SK-N-SH treated with all-trans-retinoic acid at 6 μM for 48 hours (cell line): Measurements from ENCODE around the gene BBS1.

Experiments
- ATAC-seq: fragments of 200-7000 bp; cut with Tn5 transposase; 3 replicates; pipeline ENCODE4 v1.9.1; 2020; ENCODE audit warnings: mild to moderate bottlenecking, moderate library complexity
- ARNTL ChIP-seq: fragments of 450-650 bp; formaldehyde crosslinking; IDR thresholded peaks from 2 replicates; pipeline ENCODE4 v1.5.0; 2020; ENCODE audit warnings: low read depth, mild to moderate bottlenecking, moderate library complexity, borderline replicate concordance
- BACH2 ChIP-seq: fragments of 250-450 bp; sonication (Bioruptor Pico); IDR thresholded peaks from 2 replicates; pipeline ENCODE4 v1.9.0; 2021; ENCODE audit warnings: mild to moderate bottlenecking, borderline replicate concordance
- CSDC2 ChIP-seq: fragments of 250-450 bp; sonication (Bioruptor Pico); IDR thresholded peaks from 2 replicates; pipeline ENCODE4 v1.5.0; 2020; ENCODE audit warnings: mild to moderate bottlenecking, moderate library complexity
- ESRRG ChIP-seq: fragments of 250-450 bp; sonication (Bioruptor Pico); IDR thresholded peaks from 2 replicates; pipeline ENCODE4 v1.6.1; 2021; ENCODE audit warnings: mild to moderate bottlenecking
- GLIS3 ChIP-seq: fragments of 250-450 bp; sonication (Bioruptor Pico); IDR thresholded peaks from 2 replicates; pipeline ENCODE4 v1.5.0; 2020; ENCODE audit warnings: mild to moderate bottlenecking, moderate library complexity
- ISL1 ChIP-seq: fragments of 250-450 bp; sonication (Bioruptor Pico); IDR thresholded peaks from 2 replicates; pipeline ENCODE4 v2.1.2; 2022; ENCODE audit warnings: mild to moderate bottlenecking, moderate library complexity
- PPARA ChIP-seq: fragments of 250-450 bp; sonication (Bioruptor Pico); IDR thresholded peaks from 2 replicates; pipeline ENCODE4 v1.5.0; 2020; ENCODE audit warnings: mild to moderate bottlenecking, borderline replicate concordance
- TCF4 ChIP-seq: fragments of 250-450 bp; sonication (Bioruptor Pico); IDR thresholded peaks from 2 replicates; pipeline ENCODE4 v1.8.0; 2021; ENCODE audit warnings: mild to moderate bottlenecking, moderate library complexity, borderline replicate concordance
- TOX ChIP-seq: fragments of 250-450 bp; sonication (Bioruptor Pico); IDR thresholded peaks from 2 replicates; pipeline ENCODE4 v1.8.0; 2021; ENCODE audit warnings: mild to moderate bottlenecking, moderate library complexity, borderline replicate concordance
- ZC3H10 ChIP-seq: fragments of 250-450 bp; sonication (Bioruptor Pico); IDR thresholded peaks from 2 replicates; pipeline ENCODE4 v1.5.1; 2021; ENCODE audit warnings: mild to moderate bottlenecking, moderate library complexity
- ZFP3 ChIP-seq: fragments of 250-450 bp; sonication (Bioruptor Pico); IDR thresholded peaks from 2 replicates; pipeline ENCODE4 v1.5.0; 2020; ENCODE audit warnings: mild to moderate bottlenecking, moderate library complexity
- ZFP30 ChIP-seq: fragments of 450-650 bp; formaldehyde crosslinking; IDR thresholded peaks from 2 replicates; pipeline ENCODE4 v1.5.0; 2022; ENCODE audit warnings: mild to moderate bottlenecking, moderate library complexity
- ZNF565 ChIP-seq: fragments of 450-650 bp; formaldehyde crosslinking; conservative IDR thresholded peaks from 2 replicates; pipeline ENCODE4 v1.5.0; 2020; ENCODE audit warnings: low read depth, mild to moderate bottlenecking, moderate library complexity
- ZNF70 ChIP-seq: fragments of 450-650 bp; formaldehyde crosslinking; IDR thresholded peaks from 2 replicates; pipeline ENCODE4 v1.5.0; 2020; ENCODE audit warnings: mild to moderate bottlenecking, moderate library complexity
- ZNF8 ChIP-seq: fragments of 450-650 bp; formaldehyde crosslinking; IDR thresholded peaks from 2 replicates; pipeline ENCODE4 v1.5.0; 2020; ENCODE audit warnings: mild to moderate bottlenecking, moderate library complexity
- TF ChIP-seq, protein P1 (sequence below): fragments of 250-450 bp; sonication (Bioruptor Pico); IDR thresholded peaks from 2 replicates; pipeline ENCODE4 v1.5.1; 2020; ENCODE audit warnings: low read depth, mild to moderate bottlenecking, moderate library complexity
- TF ChIP-seq, protein P2 (sequence below): fragments of 250-450 bp; sonication (Bioruptor Pico); IDR thresholded peaks from 2 replicates; pipeline ENCODE4 v1.5.1; 2021; ENCODE audit warnings: mild to moderate bottlenecking, moderate library complexity
- TF ChIP-seq, protein P3 (sequence below): fragments of 250-450 bp; sonication (Bioruptor Pico); IDR thresholded peaks from 2 replicates; pipeline ENCODE4 v1.8.0; 2021; ENCODE audit warnings: low read depth, mild to moderate bottlenecking, moderate library complexity, borderline replicate concordance

BBS1 gene

DNA sequence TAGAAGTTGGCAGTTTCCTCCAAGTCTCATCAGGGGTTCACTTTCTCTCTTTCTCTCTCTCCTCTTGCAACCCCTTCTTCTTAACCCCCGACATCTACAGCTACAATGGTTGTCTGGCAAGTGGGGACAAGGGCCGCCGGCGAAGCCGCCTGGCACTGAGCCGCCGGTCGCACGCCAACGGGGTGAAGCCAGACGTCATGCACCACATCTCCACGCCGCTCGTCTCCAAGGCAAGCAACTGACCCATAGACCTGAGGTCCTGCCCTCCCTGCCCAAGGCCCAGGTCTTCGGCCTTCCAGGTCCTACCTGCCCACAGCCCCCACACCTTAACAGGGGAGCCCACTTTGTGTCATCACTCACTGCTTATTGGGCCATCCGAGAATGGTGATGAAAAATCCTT is 39.3 kb upstream of the BBS1 start (continued):
- TF ChIP-seq, protein P1, sequence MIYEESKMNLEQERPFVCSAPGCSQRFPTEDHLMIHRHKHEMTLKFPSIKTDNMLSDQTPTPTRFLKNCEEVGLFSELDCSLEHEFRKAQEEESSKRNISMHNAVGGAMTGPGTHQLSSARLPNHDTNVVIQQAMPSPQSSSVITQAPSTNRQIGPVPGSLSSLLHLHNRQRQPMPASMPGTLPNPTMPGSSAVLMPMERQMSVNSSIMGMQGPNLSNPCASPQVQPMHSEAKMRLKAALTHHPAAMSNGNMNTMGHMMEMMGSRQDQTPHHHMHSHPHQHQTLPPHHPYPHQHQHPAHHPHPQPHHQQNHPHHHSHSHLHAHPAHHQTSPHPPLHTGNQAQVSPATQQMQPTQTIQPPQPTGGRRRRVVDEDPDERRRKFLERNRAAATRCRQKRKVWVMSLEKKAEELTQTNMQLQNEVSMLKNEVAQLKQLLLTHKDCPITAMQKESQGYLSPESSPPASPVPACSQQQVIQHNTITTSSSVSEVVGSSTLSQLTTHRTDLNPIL (CRISPR knock-in tag): no peak
- TF ChIP-seq ZFP3 (CRISPR knock-in tag) (no peak), ARNTL (no peak), ZNF8 (CRISPR knock-in tag) (no peak), BACH2 (CRISPR knock-in tag) (no peak), ZFP30 (CRISPR knock-in tag) (no peak), CSDC2 (CRISPR knock-in tag) (no peak), ZC3H10 (no peak), ZNF70 (CRISPR knock-in tag) (no peak)
- TF ChIP-seq, protein P2, sequence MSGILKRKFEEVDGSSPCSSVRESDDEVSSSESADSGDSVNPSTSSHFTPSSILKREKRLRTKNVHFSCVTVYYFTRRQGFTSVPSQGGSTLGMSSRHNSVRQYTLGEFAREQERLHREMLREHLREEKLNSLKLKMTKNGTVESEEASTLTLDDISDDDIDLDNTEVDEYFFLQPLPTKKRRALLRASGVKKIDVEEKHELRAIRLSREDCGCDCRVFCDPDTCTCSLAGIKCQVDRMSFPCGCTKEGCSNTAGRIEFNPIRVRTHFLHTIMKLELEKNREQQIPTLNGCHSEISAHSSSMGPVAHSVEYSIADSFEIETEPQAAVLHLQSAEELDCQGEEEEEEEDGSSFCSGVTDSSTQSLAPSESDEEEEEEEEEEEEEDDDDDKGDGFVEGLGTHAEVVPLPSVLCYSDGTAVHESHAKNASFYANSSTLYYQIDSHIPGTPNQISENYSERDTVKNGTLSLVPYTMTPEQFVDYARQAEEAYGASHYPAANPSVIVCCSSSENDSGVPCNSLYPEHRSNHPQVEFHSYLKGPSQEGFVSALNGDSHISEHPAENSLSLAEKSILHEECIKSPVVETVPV: no peak
- TF ChIP-seq, all 23 proteins: peak for 0

DNA sequence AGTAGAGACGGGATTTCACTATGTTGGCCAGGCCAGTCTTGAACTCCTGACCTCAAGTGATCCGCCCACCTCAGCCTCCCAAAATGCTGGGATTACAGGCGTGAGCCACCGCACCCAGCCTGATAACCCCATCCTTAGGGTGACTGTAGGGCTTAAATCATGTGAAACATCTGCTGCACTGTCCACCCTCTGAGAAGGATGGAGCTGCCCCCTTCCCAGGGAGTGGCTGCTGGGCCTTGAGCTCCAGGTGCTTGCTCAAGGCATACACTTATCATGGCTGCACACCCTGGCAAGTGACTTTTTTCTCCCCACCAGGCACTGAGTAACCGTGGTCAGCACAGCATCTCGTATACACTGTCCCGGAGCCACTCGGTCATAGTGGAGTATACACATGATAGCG is 38.4 kb upstream of the BBS1 start:
- ATAC-seq: no peak
- TF ChIP-seq ISL1: no peak
- TF ChIP-seq ZNF8 (CRISPR knock-in tag): no peak
- TF ChIP-seq GLIS3 (CRISPR knock-in tag): no peak
- TF ChIP-seq, protein P1 (CRISPR knock-in tag): no peak

DNA sequence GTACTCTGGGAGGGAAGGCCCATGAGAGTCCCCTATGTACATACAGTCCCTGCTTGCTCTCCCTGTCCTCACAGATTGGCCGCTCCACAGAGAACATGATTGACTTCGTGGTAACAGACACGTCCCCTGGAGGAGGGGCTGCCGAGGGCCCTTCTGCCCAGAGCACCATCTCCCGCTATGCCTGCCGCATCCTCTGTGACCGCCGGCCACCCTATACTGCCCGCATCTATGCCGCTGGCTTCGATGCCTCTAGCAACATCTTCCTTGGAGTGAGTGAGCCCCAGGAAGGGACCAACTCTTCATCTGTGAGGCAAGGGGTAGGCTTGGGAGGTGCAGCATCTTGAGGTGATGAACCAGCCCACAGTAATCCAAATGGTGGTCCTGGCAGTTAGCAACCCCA is 37.3 kb upstream of the BBS1 start:
- ATAC-seq: no peak
- TF ChIP-seq, protein P2: no peak
- TF ChIP-seq ZC3H10 (no peak), ISL1 (no peak), ARNTL (no peak), ZNF565 (CRISPR knock-in tag) (no peak), PPARA (CRISPR knock-in tag) (no peak), GLIS3 (CRISPR knock-in tag) (no peak), ZFP3 (CRISPR knock-in tag) (no peak)
- TF ChIP-seq, protein P3, sequence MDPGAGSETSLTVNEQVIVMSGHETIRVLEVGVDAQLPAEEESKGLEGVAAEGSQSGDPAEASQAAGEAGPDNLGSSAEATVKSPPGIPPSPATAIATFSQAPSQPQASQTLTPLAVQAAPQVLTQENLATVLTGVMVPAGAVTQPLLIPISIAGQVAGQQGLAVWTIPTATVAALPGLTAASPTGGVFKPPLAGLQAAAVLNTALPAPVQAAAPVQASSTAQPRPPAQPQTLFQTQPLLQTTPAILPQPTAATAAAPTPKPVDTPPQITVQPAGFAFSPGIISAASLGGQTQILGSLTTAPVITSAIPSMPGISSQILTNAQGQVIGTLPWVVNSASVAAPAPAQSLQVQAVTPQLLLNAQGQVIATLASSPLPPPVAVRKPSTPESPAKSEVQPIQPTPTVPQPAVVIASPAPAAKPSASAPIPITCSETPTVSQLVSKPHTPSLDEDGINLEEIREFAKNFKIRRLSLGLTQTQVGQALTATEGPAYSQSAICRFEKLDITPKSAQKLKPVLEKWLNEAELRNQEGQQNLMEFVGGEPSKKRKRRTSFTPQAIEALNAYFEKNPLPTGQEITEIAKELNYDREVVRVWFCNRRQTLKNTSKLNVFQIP (CRISPR knock-in tag): no peak

DNA sequence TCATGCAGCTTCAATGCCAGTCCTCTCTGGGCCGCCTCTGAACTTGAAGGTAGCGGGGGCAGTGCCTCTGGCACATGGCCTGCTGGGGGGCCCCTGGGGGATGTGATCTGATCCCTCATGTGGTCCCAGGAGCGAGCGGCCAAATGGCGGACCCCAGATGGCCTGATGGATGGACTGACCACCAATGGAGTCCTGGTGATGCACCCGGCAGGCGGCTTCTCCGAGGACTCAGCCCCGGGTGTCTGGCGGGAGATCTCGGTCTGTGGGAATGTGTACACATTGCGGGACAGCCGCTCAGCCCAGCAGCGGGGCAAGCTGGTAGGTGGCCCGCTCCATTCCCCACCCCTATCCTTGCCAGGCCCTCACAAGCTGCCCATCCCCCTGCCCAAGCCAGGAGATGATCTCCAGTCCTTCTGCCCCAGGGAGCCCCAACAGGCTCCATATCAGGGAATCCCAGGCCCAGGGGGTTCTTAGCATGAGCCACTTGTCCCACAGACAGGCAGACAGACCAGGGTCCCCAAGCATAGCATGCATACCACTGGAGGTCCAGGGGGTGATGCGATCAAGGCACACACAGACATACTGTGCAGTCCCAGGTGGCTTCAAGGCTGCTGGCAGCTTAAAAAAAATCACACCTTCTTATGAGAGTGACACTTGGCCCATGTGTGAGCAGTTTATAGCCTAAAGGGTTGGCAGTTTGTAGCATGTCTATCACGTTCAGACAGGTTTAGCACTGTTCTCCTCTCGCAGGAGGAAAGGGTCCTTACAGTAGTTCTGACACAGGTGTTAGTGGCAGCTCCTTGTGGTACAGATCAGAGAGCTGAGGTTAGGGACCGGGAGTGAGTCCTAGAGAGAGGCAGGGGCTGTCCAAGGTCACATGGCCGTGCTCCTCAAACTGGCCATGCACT is 36.6 kb upstream of the BBS1 start:
- TF ChIP-seq CSDC2 (CRISPR knock-in tag): no peak
- TF ChIP-seq, protein P2: no peak
- no peak for TF ChIP-seq ZFP30 (CRISPR knock-in tag)
- TF ChIP-seq, protein P3 (CRISPR knock-in tag): no peak
- no peak for TF ChIP-seq ARNTL
- no peak for TF ChIP-seq ISL1
- no peak for TF ChIP-seq TOX
- no peak for TF ChIP-seq ZFP3 (CRISPR knock-in tag)
- no peak for TF ChIP-seq ESRRG (CRISPR knock-in tag)
- TF ChIP-seq TCF4 (CRISPR knock-in tag): no peak
- TF ChIP-seq ZNF70 (CRISPR knock-in tag): no peak
- no peak for TF ChIP-seq ZNF565 (CRISPR knock-in tag)
- no peak for ATAC-seq
